GM12801 (cell line): ENCODE results near the gene AKAP5.

Source experiments
- CTCF ChIP-seq: IDR thresholded peaks from one replicate; pipeline ENCODE4 v1.5.1; 2011; ENCODE audit warnings: control low read depth; ENCODE audit not compliant: insufficient read length; ENCODE audit errors: extremely low read depth

AKAP5 gene

DNA sequence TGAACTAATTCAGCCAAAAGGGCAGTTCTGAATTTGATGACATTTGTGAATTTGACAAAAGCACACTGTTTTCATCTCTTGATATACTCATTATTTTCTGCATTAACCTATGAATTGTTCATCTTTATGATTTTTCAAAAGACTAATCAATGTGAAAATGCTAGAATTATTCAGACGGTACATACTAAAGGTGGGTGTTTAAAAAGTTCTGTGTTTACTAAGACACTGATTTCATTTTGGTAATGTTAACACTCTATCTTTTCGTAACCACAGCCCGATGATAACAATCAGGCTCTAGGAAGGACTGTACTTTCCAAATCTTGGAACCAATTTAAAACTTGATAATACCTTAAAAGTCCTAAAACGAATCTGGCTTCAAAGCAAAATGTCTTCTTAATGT is 9.4 kb downstream of the AKAP5 start:
- no peak for TF ChIP-seq CTCF

DNA sequence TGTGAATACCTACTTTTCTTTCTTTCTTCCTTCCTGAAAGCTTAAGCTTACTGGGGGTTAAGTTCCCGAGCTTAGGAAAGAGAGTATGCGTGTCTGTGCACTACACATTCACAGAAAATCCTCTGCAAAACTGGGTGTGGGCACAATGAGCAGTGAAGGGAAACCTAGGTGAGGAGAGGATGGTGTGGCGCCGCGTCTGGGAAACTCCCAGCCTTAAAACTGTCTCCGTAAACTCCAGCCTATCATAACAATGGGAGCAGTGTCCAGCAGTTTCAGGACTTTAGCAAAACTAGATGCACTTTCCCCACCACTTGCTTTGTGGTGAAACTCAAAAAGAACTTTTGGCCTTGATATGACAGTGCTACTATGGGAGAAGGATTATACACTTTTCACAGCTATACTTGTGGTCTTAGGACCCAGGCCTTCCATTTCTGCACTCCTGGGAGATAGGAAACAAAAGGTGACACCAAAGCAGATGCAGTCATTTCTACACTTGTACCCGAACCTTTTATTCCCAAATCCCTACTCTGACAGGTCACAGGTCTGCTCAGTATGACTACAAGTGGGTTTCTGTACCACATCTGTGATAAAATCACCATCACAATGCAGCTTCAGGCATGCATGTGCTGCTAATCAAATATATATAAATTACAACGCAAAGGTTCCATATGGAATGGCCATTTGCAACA is 10.4 kb downstream of the AKAP5 start:
- TF ChIP-seq CTCF: no peak

DNA sequence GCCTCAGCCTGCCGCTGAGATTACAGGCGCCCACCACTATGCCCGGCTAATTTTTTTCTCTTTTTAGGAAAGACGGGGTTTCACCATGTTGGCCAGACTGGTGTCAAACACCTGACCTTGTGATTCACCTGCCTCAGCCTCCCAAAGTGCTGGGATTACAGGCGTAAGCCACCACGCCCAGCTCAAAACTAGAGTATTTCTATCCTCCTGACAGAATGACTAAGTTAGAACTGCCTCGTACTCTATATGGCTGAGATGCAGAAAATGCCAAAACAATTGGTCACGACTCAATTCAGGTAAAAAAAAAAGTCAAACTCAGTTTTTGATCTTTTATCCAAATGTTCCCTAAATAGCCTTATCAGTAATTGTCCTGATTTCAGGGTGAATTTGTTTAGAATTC is 11.1 kb downstream of the AKAP5 start:
- TF ChIP-seq CTCF: no peak

- TF ChIP-seq CTCF: no peak
These were observed 13.4 kb downstream of the AKAP5 start for GRCh38 chr14:64478634-64479250.

GRCh38 chr14:64488590-64489099 is 23.3 kb downstream of the AKAP5 start:
- TF ChIP-seq CTCF: no peak

DNA sequence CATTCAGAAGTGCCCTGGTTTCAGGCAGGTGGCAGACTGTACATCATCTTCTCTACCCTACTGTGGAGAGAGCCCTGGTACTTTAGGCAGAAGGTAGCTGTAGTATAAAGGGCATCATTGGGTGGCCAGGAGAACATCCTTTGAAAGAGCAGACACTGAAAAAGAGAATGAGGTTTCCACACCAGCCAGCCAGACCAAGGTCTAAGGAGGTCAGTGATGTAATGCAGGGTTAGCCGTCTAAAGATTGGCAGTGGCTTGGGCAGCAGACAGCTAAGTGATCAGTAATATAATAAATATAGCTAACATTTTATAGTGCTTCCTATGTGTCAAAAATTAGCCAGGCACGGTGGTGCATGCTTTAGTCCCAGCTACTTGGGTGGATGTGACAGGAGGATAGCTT is 26.3 kb downstream of the AKAP5 start:
- TF ChIP-seq CTCF: no peak

GRCh38 chr14:64493455-64493854 is 28.2 kb downstream of the AKAP5 start:
- TF ChIP-seq CTCF: no peak
